Testis (tissue), 2 donors: ENCODE measurements around the gene ALDH2.

Experiments used
- CTCF ChIP-seq, 3 experiments: fragments of 450-650 bp in 2 of 3; fragments of 200-600 bp in 1 of 3; sonication (generic) in 1 of 3; IDR thresholded peaks; one replicate each; pipeline ENCODE4 v1.5.1; 2016 to 2019; ENCODE audit warnings: antibody characterized with exemption in 3 of 3, mild to moderate bottlenecking in 2 of 3, moderate library complexity in 1 of 3
- POLR2A ChIP-seq: fragments of 450-650 bp; IDR thresholded peaks from one replicate; pipeline ENCODE4 v1.6.1; 2017; ENCODE audit warnings: antibody characterized with exemption, mild to moderate bottlenecking, moderate library complexity

DNA sequence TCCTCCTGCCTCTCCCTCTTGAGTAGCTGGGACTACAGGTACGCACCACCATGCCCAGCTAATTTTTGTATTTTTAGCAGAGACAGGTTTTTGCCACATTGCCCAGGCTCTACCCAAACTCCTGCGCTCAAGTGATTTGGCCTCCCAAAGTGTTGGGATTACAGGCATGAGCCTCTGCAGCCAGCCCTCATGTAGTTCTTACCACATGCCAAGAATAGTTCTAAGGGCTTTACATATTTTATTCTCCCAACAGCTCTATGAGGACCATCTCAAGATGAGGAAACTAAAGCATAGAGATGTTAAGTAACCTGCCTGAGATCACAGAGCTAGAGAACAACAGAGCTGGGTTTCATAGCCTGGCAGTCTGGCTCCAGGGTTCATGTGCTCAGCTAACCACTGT lies 37.9 kb upstream of the ALDH2 start:
- TF ChIP-seq CTCF (IDR thresholded peaks at IDR 0.05): no peak
- TF ChIP-seq POLR2A: no peak
